ENCODE data around the gene ABCG1.
"Not testable (repeated sequence)": the region's sequence is repeated elsewhere in the genome, so short reads cannot be mapped to it uniquely, and the experiment has no call there.

The ABCG1 gene

GRCh38 chr21:42218836-42219605 lies at the start of gene ABCG1:
Gene ABCG1, plus strand, starts transcription at chr21:42219140. Its CDS starts 123 bp downstream, at chr21:42219263.
- FAIRE-seq (no peak), DNase-seq (ENCODE audit: extremely low spot score, insufficient read length, low read depth) (no peak)

- no peak for FAIRE-seq
- DNase-seq (ENCODE audit: extremely low spot score, insufficient read length, low read depth), result no peak
Observed at GRCh38 chr21:42169758-42170157, 49.2 kb upstream of the ABCG1 start.

GRCh38 chr21:42171091-42172053 lies 47.6 kb upstream of the ABCG1 start:
- no peak for DNase-seq (ENCODE audit: extremely low spot score, insufficient read length, low read depth)
- no peak for FAIRE-seq

- no peak for FAIRE-seq
- DNase-seq (ENCODE audit: extremely low spot score, insufficient read length, low read depth), result no peak
Observed at GRCh38 chr21:42172596-42173483, 46.1 kb upstream of the ABCG1 start.

- DNase-seq (ENCODE audit: extremely low spot score, insufficient read length, low read depth) (no peak), FAIRE-seq (no peak)
Observed at GRCh38 chr21:42174173-42174572, 44.8 kb upstream of the ABCG1 start.

- FAIRE-seq (no peak), DNase-seq (ENCODE audit: extremely low spot score, insufficient read length, low read depth) (no peak)
Observed at GRCh38 chr21:42175110-42175710, 43.7 kb upstream of the ABCG1 start.

- FAIRE-seq (no peak), DNase-seq (ENCODE audit: extremely low spot score, insufficient read length, low read depth) (no peak)
Observed at GRCh38 chr21:42176859-42177258, 42.1 kb upstream of the ABCG1 start.

- DNase-seq (ENCODE audit: extremely low spot score, insufficient read length, low read depth) (no peak), FAIRE-seq (no peak)
Observed at GRCh38 chr21:42179316-42179715, 39.6 kb upstream of the ABCG1 start.

- not testable (repeated sequence) for FAIRE-seq; DNase-seq (ENCODE audit: extremely low spot score, insufficient read length, low read depth)
Observed at GRCh38 chr21:42180001-42180400, 38.9 kb upstream of the ABCG1 start.

GRCh38 chr21:42182713-42183371 lies 36.1 kb upstream of the ABCG1 start:
- no peak for FAIRE-seq
- DNase-seq (ENCODE audit: extremely low spot score, insufficient read length, low read depth), result no peak

GRCh38 chr21:42183374-42184266 lies 35.3 kb upstream of the ABCG1 start:
- DNase-seq (ENCODE audit: extremely low spot score, insufficient read length, low read depth) (no peak), FAIRE-seq (peak; percentile 38)

- FAIRE-seq (no peak), DNase-seq (ENCODE audit: extremely low spot score, insufficient read length, low read depth) (no peak)
Observed at GRCh38 chr21:42186591-42186990, 32.3 kb upstream of the ABCG1 start.

- DNase-seq (ENCODE audit: extremely low spot score, insufficient read length, low read depth) (peak; percentile 64), FAIRE-seq (peak; percentile 97)
Observed at GRCh38 chr21:42187976-42188653, 30.8 kb upstream of the ABCG1 start.

- DNase-seq (ENCODE audit: extremely low spot score, insufficient read length, low read depth), result no peak
- FAIRE-seq, result no peak
Observed at GRCh38 chr21:42188663-42189062, 30.3 kb upstream of the ABCG1 start.

GRCh38 chr21:42189431-42189830 lies 29.5 kb upstream of the ABCG1 start:
- FAIRE-seq, result no peak
- DNase-seq (ENCODE audit: extremely low spot score, insufficient read length, low read depth), result no peak

GRCh38 chr21:42189860-42190485 lies 29.0 kb upstream of the ABCG1 start:
- FAIRE-seq (no peak), DNase-seq (ENCODE audit: extremely low spot score, insufficient read length, low read depth) (no peak)

GRCh38 chr21:42190486-42190863 lies 28.5 kb upstream of the ABCG1 start:
- no peak for DNase-seq (ENCODE audit: extremely low spot score, insufficient read length, low read depth)
- FAIRE-seq, result no peak

All from GM18507 (cell line).